ENCODE measurements around the gene LATS2.

GRCh38 chr13:21032656-21033055, 28.7 kb downstream of the LATS2 start:
- TF ChIP-seq POLR2A (IDR thresholded peaks at IDR 0.05) (no peak), CTCF (IDR thresholded peaks at IDR 0.05) (no peak)

Data from Peyer's patch (tissue), 4 donors.